ENCODE results near the gene ITPR2. TPM values are rescaled to one million over a fixed set of nuclear protein-coding genes. Genes with fewer than 3 reads are reported as not detected.

Gene ITPR2
- polyA plus RNA-seq, 1 experiment: 3.5 TPM

DNA sequence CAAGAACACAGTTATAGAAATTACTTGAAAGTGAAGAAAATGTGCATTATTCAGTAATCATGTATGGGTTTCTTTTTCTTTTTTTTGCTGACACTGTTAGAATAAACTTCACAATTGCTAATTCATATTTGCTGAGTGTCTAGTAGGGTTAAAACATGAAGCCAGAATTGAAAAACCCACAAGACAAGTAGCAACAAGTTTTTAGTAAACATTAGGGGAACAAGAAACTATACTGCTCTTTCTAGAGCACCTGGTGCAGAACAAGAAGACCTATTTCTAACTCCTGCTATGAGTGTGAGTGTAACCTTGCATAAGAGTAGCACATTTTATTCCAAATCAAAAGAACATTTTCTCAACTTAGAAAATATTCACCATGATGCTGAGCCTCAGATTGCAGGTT lies 83.2 kb downstream of the ITPR2 start:
- TF ChIP-seq, protein P1, sequence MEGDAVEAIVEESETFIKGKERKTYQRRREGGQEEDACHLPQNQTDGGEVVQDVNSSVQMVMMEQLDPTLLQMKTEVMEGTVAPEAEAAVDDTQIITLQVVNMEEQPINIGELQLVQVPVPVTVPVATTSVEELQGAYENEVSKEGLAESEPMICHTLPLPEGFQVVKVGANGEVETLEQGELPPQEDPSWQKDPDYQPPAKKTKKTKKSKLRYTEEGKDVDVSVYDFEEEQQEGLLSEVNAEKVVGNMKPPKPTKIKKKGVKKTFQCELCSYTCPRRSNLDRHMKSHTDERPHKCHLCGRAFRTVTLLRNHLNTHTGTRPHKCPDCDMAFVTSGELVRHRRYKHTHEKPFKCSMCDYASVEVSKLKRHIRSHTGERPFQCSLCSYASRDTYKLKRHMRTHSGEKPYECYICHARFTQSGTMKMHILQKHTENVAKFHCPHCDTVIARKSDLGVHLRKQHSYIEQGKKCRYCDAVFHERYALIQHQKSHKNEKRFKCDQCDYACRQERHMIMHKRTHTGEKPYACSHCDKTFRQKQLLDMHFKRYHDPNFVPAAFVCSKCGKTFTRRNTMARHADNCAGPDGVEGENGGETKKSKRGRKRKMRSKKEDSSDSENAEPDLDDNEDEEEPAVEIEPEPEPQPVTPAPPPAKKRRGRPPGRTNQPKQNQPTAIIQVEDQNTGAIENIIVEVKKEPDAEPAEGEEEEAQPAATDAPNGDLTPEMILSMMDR (IDR thresholded peaks at IDR 0.05; ENCODE audit: insufficient read depth, low read depth, low read length): no peak
- H3K4me3 ChIP-seq (ENCODE audit: low read depth, low read length): no peak overlapping the region
- ChIA-PET CTCF (no interaction called here), POLR2A (no interaction called here)
- DNase-seq (ENCODE audit: low read depth): no peak
- no peaks in the 10 kb centered on the region for H3K36me3 ChIP-seq (ENCODE audit: control insufficient read depth, insufficient read depth, low read length)
- H3K27me3 ChIP-seq (ENCODE audit: control insufficient read depth, insufficient read depth, low read length): no peaks in the 10 kb centered on the region

DNA sequence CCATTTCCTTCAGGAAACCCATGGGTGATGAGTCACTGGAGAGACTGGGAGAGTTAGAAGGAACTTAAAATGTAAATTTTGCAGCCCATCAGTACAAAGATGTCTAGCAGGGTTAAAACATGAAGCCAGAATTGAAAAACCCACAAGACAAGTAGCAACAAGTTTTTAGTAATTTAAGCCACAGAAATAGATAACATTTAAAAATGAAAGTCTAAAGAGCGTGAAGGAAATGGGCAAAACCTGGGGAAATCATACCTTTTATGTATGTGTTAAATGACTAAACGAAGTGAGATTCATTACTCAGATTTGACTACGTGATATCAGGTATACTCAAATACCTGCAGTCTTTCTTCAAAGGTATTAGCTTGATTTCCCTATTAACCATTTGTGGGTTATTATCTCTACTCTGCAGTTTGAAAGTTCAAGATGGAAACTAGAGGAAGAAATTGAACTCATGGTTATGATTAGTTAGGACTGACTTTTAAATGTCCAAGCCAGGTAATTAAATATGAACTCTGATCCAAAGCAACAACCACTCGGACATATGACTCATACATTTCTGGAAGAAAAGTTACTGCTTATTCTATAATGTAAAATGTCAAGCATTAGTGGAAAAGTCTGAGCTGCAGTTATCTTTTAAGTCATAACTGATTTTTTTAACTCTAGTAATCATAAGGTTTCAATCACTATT lies 84.1 kb downstream of the ITPR2 start:
- no peak for DNase-seq (ENCODE audit: low read depth)
- no peak overlapping the region for H3K4me3 ChIP-seq (ENCODE audit: low read depth, low read length)
- H3K36me3 ChIP-seq (ENCODE audit: control insufficient read depth, insufficient read depth, low read length): no peaks in the 10 kb centered on the region
- ChIA-PET POLR2A (no interaction called here), CTCF (interaction anchor here (0.7 kb wide), 1 partner anchor 298 kb away, joined by 3 read pairs; no protein-coding TSS in a partner anchor)
- H3K27me3 ChIP-seq (ENCODE audit: control insufficient read depth, insufficient read depth, low read length): no peaks in the 10 kb centered on the region
- TF ChIP-seq, protein P1 (IDR thresholded peaks at IDR 0.05; ENCODE audit: insufficient read depth, low read depth, low read length): no peak

DNA sequence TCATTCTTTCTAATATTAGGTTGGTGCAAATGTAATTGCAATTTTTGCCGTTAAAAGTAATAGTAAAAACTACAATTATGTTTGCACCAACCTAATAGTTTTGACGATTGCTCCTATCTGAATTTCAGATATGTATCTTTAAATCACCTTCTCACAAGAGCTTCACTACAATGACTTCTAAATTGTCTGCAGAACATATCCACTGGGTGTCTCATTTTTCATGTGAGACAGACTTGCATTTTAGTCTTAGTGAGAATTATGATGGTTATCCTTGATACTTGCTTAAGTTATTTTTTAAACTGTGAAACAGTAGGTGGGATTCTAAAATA lies 84.6 kb downstream of the ITPR2 start:
- TF ChIP-seq, protein P1 (IDR thresholded peaks at IDR 0.05; ENCODE audit: insufficient read depth, low read depth, low read length): no peak
- Histone ChIP-seq H3K27me3 (ENCODE audit: control insufficient read depth, insufficient read depth, low read length) (no peaks in the 10 kb centered on the region), H3K4me3 (ENCODE audit: low read depth, low read length) (no peak overlapping the region), H3K36me3 (ENCODE audit: control insufficient read depth, insufficient read depth, low read length) (no peaks in the 10 kb centered on the region)
- ChIA-PET CTCF (interaction anchor here (0.7 kb wide), 1 partner anchor 137 kb away, joined by 3 read pairs; no protein-coding TSS in a partner anchor), POLR2A (no interaction called here)
- no peak for DNase-seq (ENCODE audit: low read depth)

DNA sequence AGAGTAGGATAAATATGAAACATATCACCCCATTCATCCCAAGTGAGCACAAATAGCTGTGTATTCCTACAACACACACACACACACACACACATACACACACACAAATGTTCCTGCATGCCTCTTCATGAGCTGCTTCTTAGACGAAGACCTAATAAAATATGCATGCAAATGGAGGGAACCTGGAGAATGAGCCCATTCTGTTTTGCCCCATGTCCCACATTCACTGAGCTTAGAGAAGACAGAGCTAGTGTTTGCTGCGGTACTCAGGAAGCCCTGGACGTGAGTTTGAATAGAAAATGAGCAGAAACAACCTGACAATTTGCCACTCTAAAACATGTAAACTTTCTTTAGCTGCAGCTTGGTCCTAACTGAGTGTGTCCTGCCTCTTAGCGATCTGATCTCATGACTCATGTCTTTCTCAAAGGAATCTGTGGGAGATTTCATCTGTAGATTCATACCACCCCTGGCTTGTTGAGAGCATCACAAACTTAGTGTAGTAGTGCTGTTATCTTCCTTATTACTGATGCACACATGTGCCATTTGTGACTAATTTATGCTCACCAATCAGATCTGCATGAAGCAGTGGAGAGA lies 86.8 kb downstream of the ITPR2 start:
- DNase-seq (ENCODE audit: low read depth): no peak
- TF ChIP-seq, protein P1 (IDR thresholded peaks at IDR 0.05; ENCODE audit: insufficient read depth, low read depth, low read length): no peak
- Histone ChIP-seq H3K36me3 (ENCODE audit: control insufficient read depth, insufficient read depth, low read length) (no peaks in the 10 kb centered on the region), H3K4me3 (ENCODE audit: low read depth, low read length) (no peak overlapping the region), H3K27me3 (ENCODE audit: control insufficient read depth, insufficient read depth, low read length) (no peaks in the 10 kb centered on the region)
- ChIA-PET CTCF (interaction anchor here (0.6 kb wide), 1 partner anchor 69 kb away, joined by 3 read pairs; no protein-coding TSS in a partner anchor), POLR2A (no interaction called here)

DNA sequence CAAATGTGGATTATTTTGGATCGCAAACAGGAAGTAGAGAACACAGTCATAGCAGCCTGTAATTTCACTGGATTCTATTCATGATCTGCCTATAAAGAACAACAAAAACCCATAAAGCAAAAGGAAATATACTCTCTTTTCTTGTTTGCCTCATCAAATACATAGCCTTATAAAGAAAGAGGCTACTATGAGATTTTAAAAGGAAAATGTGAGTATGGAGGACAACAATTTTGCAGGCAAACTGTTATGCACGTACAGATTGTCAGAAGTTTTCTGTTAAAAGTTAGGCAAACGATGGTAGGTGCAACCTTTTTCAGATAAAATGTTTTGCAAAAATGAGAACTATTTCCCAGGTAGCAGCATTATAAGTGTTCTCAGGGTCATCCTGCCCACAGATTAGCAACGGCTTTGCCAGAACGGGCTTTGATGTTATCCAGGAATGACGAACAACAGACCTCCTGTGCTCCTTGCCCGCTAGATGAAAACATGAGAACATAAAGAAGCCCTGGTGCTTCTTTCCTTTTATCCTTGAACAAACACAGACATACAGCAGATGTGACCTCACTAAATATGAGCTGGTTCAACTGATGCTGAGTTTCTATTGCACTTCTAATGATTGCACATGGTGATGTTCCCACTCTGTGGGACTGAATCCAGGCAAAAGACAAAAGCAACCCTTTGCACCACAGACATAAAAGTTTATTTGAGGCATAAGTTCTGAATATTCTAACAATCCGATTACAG lies 88.1 kb downstream of the ITPR2 start:
- ChIA-PET POLR2A (no interaction called here), CTCF (no interaction called here)
- no peak for DNase-seq (ENCODE audit: low read depth)
- TF ChIP-seq, protein P1 (IDR thresholded peaks at IDR 0.05; ENCODE audit: insufficient read depth, low read depth, low read length): no peak
- no peaks in the 10 kb centered on the region for H3K36me3 ChIP-seq (ENCODE audit: control insufficient read depth, insufficient read depth, low read length)
- no peak overlapping the region for H3K4me3 ChIP-seq (ENCODE audit: low read depth, low read length)
- no peaks in the 10 kb centered on the region for H3K27me3 ChIP-seq (ENCODE audit: control insufficient read depth, insufficient read depth, low read length)

All from BJ (cell line).